ENCODE measurements around the gene AJM1.
"Not testable (repeated sequence)": the region's sequence is repeated elsewhere in the genome, so short reads cannot be mapped to it uniquely, and the experiment has no call there.

Gene AJM1

GRCh38 chr9:136863623-136864273, 21.5 kb downstream of the AJM1 start:
- Histone ChIP-seq H3K36me3 (ENCODE audit: insufficient read depth, low read length) (peaks cover 53% of the 10 kb centered on the region), H3K4me1 (ENCODE audit: insufficient read depth, low read length) (peaks cover 5% of the 10 kb centered on the region), H2AFZ (ENCODE audit: low read depth, low read length) (no peak overlapping the region), H3K9me3 (ENCODE audit: low read length) (peaks cover 10% of the 10 kb centered on the region), H3K4me3 (ENCODE audit: low read length) (no peak overlapping the region), H3K27me3 (ENCODE audit: insufficient read depth, low read length) (no peaks in the 10 kb centered on the region)

GRCh38 chr9:136865041-136865767, 22.9 kb downstream of the AJM1 start:
- peaks cover 10% of the 10 kb centered on the region for H3K9me3 ChIP-seq (ENCODE audit: low read length)
- H3K4me1 ChIP-seq (ENCODE audit: insufficient read depth, low read length): peaks cover 5% of the 10 kb centered on the region
- peaks cover 41% of the 10 kb centered on the region for H3K36me3 ChIP-seq (ENCODE audit: insufficient read depth, low read length)
- no peak overlapping the region for H2AFZ ChIP-seq (ENCODE audit: low read depth, low read length)
- H3K27me3 ChIP-seq (ENCODE audit: insufficient read depth, low read length): no peaks in the 10 kb centered on the region
- H3K4me3 ChIP-seq (ENCODE audit: low read length): peak overlapping the region; percentile 90

- H3K4me3 ChIP-seq (ENCODE audit: low read length): peak overlapping the region; percentile 90
- H3K36me3 ChIP-seq (ENCODE audit: insufficient read depth, low read length): peaks cover 38% of the 10 kb centered on the region
Observed at GRCh38 chr9:136865768-136866103, 23.5 kb downstream of the AJM1 start.

GRCh38 chr9:136866898-136867421, 24.7 kb downstream of the AJM1 start:
- H3K4me1 ChIP-seq (ENCODE audit: insufficient read depth, low read length); H3K27me3 ChIP-seq (ENCODE audit: insufficient read depth, low read length); H2AFZ ChIP-seq (ENCODE audit: low read depth, low read length): not testable (repeated sequence)
- peak overlapping the region; percentile 90 for H3K4me3 ChIP-seq (ENCODE audit: low read length)
- peaks cover 10% of the 10 kb centered on the region for H3K9me3 ChIP-seq (ENCODE audit: low read length)
- peaks cover 26% of the 10 kb centered on the region for H3K36me3 ChIP-seq (ENCODE audit: insufficient read depth, low read length)

More at GRCh38 chr9:136865768-136866103, 23.5 kb downstream of the AJM1 start:
- H3K27me3 ChIP-seq (ENCODE audit: insufficient read depth, low read length): no peaks in the 10 kb centered on the region
- no peak overlapping the region for H2AFZ ChIP-seq (ENCODE audit: low read depth, low read length)
- peaks cover 10% of the 10 kb centered on the region for H3K9me3 ChIP-seq (ENCODE audit: low read length)
- peaks cover 5% of the 10 kb centered on the region for H3K4me1 ChIP-seq (ENCODE audit: insufficient read depth, low read length)

GRCh38 chr9:136867480-136867879, 25.2 kb downstream of the AJM1 start:
- H3K4me1 ChIP-seq (ENCODE audit: insufficient read depth, low read length): peaks cover 5% of the 10 kb centered on the region
- no peak overlapping the region for H3K4me3 ChIP-seq (ENCODE audit: low read length)
- no peaks in the 10 kb centered on the region for H3K27me3 ChIP-seq (ENCODE audit: insufficient read depth, low read length)
- no peak overlapping the region for H2AFZ ChIP-seq (ENCODE audit: low read depth, low read length)
- peaks cover 22% of the 10 kb centered on the region for H3K36me3 ChIP-seq (ENCODE audit: insufficient read depth, low read length)
- peaks cover 11% of the 10 kb centered on the region for H3K9me3 ChIP-seq (ENCODE audit: low read length)

GRCh38 chr9:136867917-136868316, 25.6 kb downstream of the AJM1 start:
- no peak overlapping the region for H3K4me3 ChIP-seq (ENCODE audit: low read length)
- H2AFZ ChIP-seq (ENCODE audit: low read depth, low read length): no peak overlapping the region
- H3K9me3 ChIP-seq (ENCODE audit: low read length): peaks cover 14% of the 10 kb centered on the region
- H3K27me3 ChIP-seq (ENCODE audit: insufficient read depth, low read length): no peaks in the 10 kb centered on the region
- peaks cover 17% of the 10 kb centered on the region for H3K36me3 ChIP-seq (ENCODE audit: insufficient read depth, low read length)
- H3K4me1 ChIP-seq (ENCODE audit: insufficient read depth, low read length): peaks cover 5% of the 10 kb centered on the region

- H3K9me3 ChIP-seq (ENCODE audit: low read length): peaks cover 14% of the 10 kb centered on the region
- H3K4me1 ChIP-seq (ENCODE audit: insufficient read depth, low read length): peaks cover 5% of the 10 kb centered on the region
- peaks cover 10% of the 10 kb centered on the region for H3K36me3 ChIP-seq (ENCODE audit: insufficient read depth, low read length)
- H3K27me3 ChIP-seq (ENCODE audit: insufficient read depth, low read length): no peaks in the 10 kb centered on the region
- no peak overlapping the region for H2AFZ ChIP-seq (ENCODE audit: low read depth, low read length)
- no peak overlapping the region for H3K4me3 ChIP-seq (ENCODE audit: low read length)
Observed at GRCh38 chr9:136868644-136869043, 26.4 kb downstream of the AJM1 start.

GRCh38 chr9:136869611-136870010, 27.3 kb downstream of the AJM1 start:
- H3K27me3 ChIP-seq (ENCODE audit: insufficient read depth, low read length); H3K4me3 ChIP-seq (ENCODE audit: low read length): not testable (repeated sequence)

GRCh38 chr9:136875155-136875554, 32.9 kb downstream of the AJM1 start:
- Histone ChIP-seq H2AFZ (ENCODE audit: low read depth, low read length) (no peak overlapping the region), H3K4me1 (ENCODE audit: insufficient read depth, low read length) (peaks cover 4% of the 10 kb centered on the region), H3K4me3 (ENCODE audit: low read length) (no peak overlapping the region), H3K9me3 (ENCODE audit: low read length) (peaks cover 4% of the 10 kb centered on the region), H3K36me3 (ENCODE audit: insufficient read depth, low read length) (no peaks in the 10 kb centered on the region), H3K27me3 (ENCODE audit: insufficient read depth, low read length) (no peaks in the 10 kb centered on the region)

More at GRCh38 chr9:136869611-136870010, 27.3 kb downstream of the AJM1 start:
- not testable (repeated sequence) for H3K36me3 ChIP-seq (ENCODE audit: insufficient read depth, low read length); H2AFZ ChIP-seq (ENCODE audit: low read depth, low read length); H3K4me1 ChIP-seq (ENCODE audit: insufficient read depth, low read length)
- H3K9me3 ChIP-seq (ENCODE audit: low read length): peaks cover 14% of the 10 kb centered on the region

GRCh38 chr9:136876476-136876875, 34.2 kb downstream of the AJM1 start:
- no peak overlapping the region for H3K4me3 ChIP-seq (ENCODE audit: low read length)
- H3K9me3 ChIP-seq (ENCODE audit: low read length): peaks cover 4% of the 10 kb centered on the region
- H3K4me1 ChIP-seq (ENCODE audit: insufficient read depth, low read length): peaks cover 6% of the 10 kb centered on the region
- no peaks in the 10 kb centered on the region for H3K36me3 ChIP-seq (ENCODE audit: insufficient read depth, low read length)
- no peaks in the 10 kb centered on the region for H3K27me3 ChIP-seq (ENCODE audit: insufficient read depth, low read length)
- H2AFZ ChIP-seq (ENCODE audit: low read depth, low read length): no peak overlapping the region

- no peaks in the 10 kb centered on the region for H3K9me3 ChIP-seq (ENCODE audit: low read length)
- H3K4me1 ChIP-seq (ENCODE audit: insufficient read depth, low read length): peaks cover 21% of the 10 kb centered on the region
- H3K27me3 ChIP-seq (ENCODE audit: insufficient read depth, low read length): no peaks in the 10 kb centered on the region
- no peak overlapping the region for H2AFZ ChIP-seq (ENCODE audit: low read depth, low read length)
- no peak overlapping the region for H3K4me3 ChIP-seq (ENCODE audit: low read length)
- no peaks in the 10 kb centered on the region for H3K36me3 ChIP-seq (ENCODE audit: insufficient read depth, low read length)
Observed at GRCh38 chr9:136880651-136881050, 38.4 kb downstream of the AJM1 start.

- H2AFZ ChIP-seq (ENCODE audit: low read depth, low read length): no peak overlapping the region
- H3K36me3 ChIP-seq (ENCODE audit: insufficient read depth, low read length): no peaks in the 10 kb centered on the region
- peaks cover 19% of the 10 kb centered on the region for H3K4me1 ChIP-seq (ENCODE audit: insufficient read depth, low read length)
- H3K9me3 ChIP-seq (ENCODE audit: low read length): no peaks in the 10 kb centered on the region
- H3K27me3 ChIP-seq (ENCODE audit: insufficient read depth, low read length): no peaks in the 10 kb centered on the region
- no peak overlapping the region for H3K4me3 ChIP-seq (ENCODE audit: low read length)
Observed at GRCh38 chr9:136881691-136882108, 39.4 kb downstream of the AJM1 start.

- Histone ChIP-seq H3K27me3 (ENCODE audit: insufficient read depth, low read length) (no peaks in the 10 kb centered on the region), H3K4me1 (ENCODE audit: insufficient read depth, low read length) (peaks cover 21% of the 10 kb centered on the region), H3K4me3 (ENCODE audit: low read length) (no peak overlapping the region), H2AFZ (ENCODE audit: low read depth, low read length) (no peak overlapping the region), H3K36me3 (ENCODE audit: insufficient read depth, low read length) (no peaks in the 10 kb centered on the region), H3K9me3 (ENCODE audit: low read length) (no peaks in the 10 kb centered on the region)
Observed at GRCh38 chr9:136882109-136882946, 40.0 kb downstream of the AJM1 start.

All from neuron (in vitro differentiated cells).